Measurements from ENCODE around the gene FGFR3.

DNA sequence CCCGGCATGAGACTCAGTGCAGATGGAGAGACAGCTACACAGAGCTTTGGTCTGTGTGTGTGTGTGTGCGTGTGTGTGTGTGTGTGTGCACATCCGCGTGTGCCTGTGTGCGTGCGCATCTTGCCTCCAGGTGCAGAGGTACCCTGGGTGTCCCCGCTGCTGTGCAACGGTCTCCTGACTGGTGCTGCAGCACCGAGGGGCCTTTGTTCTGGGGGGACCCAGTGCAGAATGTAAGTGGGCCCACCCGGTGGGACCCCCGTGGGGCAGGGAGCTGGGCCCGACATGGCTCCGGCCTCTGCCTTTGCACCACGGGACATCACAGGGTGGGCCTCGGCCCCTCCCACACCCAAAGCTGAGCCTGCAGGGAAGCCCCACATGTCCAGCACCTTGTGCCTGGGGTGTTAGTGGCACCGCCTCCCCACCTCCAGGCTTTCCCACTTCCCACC, 14.3 kb downstream of the FGFR3 start:
- TF ChIP-seq SMC3 (IDR thresholded peaks at IDR 0.05; ENCODE audit: low read depth, low read length) = no peak
- no peak for TF ChIP-seq CEBPB (IDR thresholded peaks at IDR 0.05; ENCODE audit: low read depth, low read length)
- TF ChIP-seq, protein P1, sequence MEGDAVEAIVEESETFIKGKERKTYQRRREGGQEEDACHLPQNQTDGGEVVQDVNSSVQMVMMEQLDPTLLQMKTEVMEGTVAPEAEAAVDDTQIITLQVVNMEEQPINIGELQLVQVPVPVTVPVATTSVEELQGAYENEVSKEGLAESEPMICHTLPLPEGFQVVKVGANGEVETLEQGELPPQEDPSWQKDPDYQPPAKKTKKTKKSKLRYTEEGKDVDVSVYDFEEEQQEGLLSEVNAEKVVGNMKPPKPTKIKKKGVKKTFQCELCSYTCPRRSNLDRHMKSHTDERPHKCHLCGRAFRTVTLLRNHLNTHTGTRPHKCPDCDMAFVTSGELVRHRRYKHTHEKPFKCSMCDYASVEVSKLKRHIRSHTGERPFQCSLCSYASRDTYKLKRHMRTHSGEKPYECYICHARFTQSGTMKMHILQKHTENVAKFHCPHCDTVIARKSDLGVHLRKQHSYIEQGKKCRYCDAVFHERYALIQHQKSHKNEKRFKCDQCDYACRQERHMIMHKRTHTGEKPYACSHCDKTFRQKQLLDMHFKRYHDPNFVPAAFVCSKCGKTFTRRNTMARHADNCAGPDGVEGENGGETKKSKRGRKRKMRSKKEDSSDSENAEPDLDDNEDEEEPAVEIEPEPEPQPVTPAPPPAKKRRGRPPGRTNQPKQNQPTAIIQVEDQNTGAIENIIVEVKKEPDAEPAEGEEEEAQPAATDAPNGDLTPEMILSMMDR (conservative IDR thresholded peaks at IDR 0.05; ENCODE audit: low read depth, low read length) = no peak
- no peak for TF ChIP-seq NFE2L2 (IDR thresholded peaks at IDR 0.05; ENCODE audit: low read depth, low read length)
- no peak for TF ChIP-seq FOS (IDR thresholded peaks at IDR 0.05; ENCODE audit: low read depth, low read length)
- TF ChIP-seq MXI1 (IDR thresholded peaks at IDR 0.05; ENCODE audit: borderline replicate concordance, low read depth, low read length) = no peak
